OCI-LY7 (cell line): ENCODE results near the gene GNG3. TPM values are rescaled to one million over a fixed set of nuclear protein-coding genes. Genes with fewer than 3 reads are reported as not detected.

ENCODE experiments used
- BruUV-seq: library from RNA; stranded (reverse); fragments of 400-500 nt; replicated peaks from 2 replicates; lab custom pipeline; 2021; lab: Mats Ljungman, UMichigan
- CTCF ChIA-PET: fragments of 300-600 bp; sonication (Branson Sonifier 250); formaldehyde crosslinking; loops from one replicate; lab custom pipeline; 2022; ENCODE audit warnings: antibody characterized with exemption; ENCODE audit not compliant: unreplicated experiment; lab: Charles Lee
- POLR2A ChIA-PET: fragments of 300-600 bp; sonication (Branson Sonifier 250); formaldehyde crosslinking; loops from one replicate; lab custom pipeline; 2022; ENCODE audit warnings: antibody characterized with exemption; lab: Charles Lee
- DNase-seq: peaks from one replicate; pipeline ENCODE4 v3.0.0-alpha.2; 2015; ENCODE audit warnings: low spot score
- H2AFZ ChIP-seq: fragments of 200-600 bp; sonication (generic), shearing (Covaris generic); 2 replicates; pipeline ENCODE4 v1.6.1; 2014; ENCODE audit warnings: mild to moderate bottlenecking, antibody characterized with exemption, low read length, moderate library complexity
- H3K27ac ChIP-seq: fragments of 200-600 bp; sonication (generic); 2 replicates; pipeline ENCODE4 v1.5.1; 2014; ENCODE audit warnings: mixed run types, low read depth, mild to moderate bottlenecking, moderate library complexity, low read length, inconsistent platforms; ENCODE audit not compliant: poor library complexity, severe bottlenecking
- H3K36me3 ChIP-seq: fragments of 200-600 bp; sonication (generic); 2 replicates; pipeline ENCODE4 v1.6.1; 2014; ENCODE audit warnings: mild to moderate bottlenecking, antibody characterized with exemption, low read length, moderate library complexity, mixed read lengths; ENCODE audit not compliant: insufficient read depth
- H3K4me1 ChIP-seq: fragments of 200-600 bp; sonication (generic); 2 replicates; pipeline ENCODE4 v1.5.1; 2014; ENCODE audit warnings: mild to moderate bottlenecking, low read length; ENCODE audit not compliant: insufficient read depth, poor library complexity, severe bottlenecking
- H3K4me2 ChIP-seq: fragments of 200-600 bp; sonication (generic); 2 replicates; pipeline ENCODE4 v1.6.1; 2014; ENCODE audit warnings: mild to moderate bottlenecking, low read length
- H3K4me3 ChIP-seq: fragments of 200-600 bp; sonication (generic); 2 replicates; pipeline ENCODE4 v1.5.1; 2014; ENCODE audit warnings: mild to moderate bottlenecking, low read depth, low read length; ENCODE audit not compliant: poor library complexity, severe bottlenecking
- H3K79me2 ChIP-seq: fragments of 200-600 bp; sonication (generic); 2 replicates; pipeline ENCODE4 v1.6.1; 2016; ENCODE audit warnings: low read depth, mild to moderate bottlenecking, low read length, moderate library complexity, mixed read lengths; ENCODE audit not compliant: insufficient read depth
- H3K9me2 ChIP-seq: fragments of 200-600 bp; sonication (generic); 2 replicates; pipeline ENCODE4 v1.6.1; 2016; ENCODE audit warnings: mild to moderate bottlenecking, low read length, mixed read lengths; ENCODE audit not compliant: insufficient read depth
- H3K9me3 ChIP-seq: fragments of 200-600 bp; sonication (generic); 2 replicates; pipeline ENCODE4 v1.6.1; 2014; ENCODE audit warnings: mild to moderate bottlenecking, mixed run types, low read length, mixed read lengths
- H4K20me1 ChIP-seq: fragments of 200-600 bp; sonication (generic); 2 replicates; pipeline ENCODE4 v1.6.1; 2014; ENCODE audit warnings: mild to moderate bottlenecking, antibody characterized with exemption, low read length, moderate library complexity, mixed read lengths; ENCODE audit not compliant: insufficient read depth
- EZH2phosphoT487 ChIP-seq: fragments of 200-600 bp; sonication (generic); IDR thresholded peaks from 2 replicates; pipeline ENCODE4 v1.6.1; 2018; ENCODE audit warnings: low read depth, borderline replicate concordance, mild to moderate bottlenecking, mixed run types, antibody characterized with exemption, low read length, moderate library complexity, mixed read lengths
- intact Hi-C: fragments of 100-400 bp; cut with micrococcal nuclease; formaldehyde crosslinking; loops from one replicate; pipeline ENCODE4 v1.10.0; 2022; ENCODE audit not compliant: unreplicated experiment
- total RNA-seq, 2 experiments: library from RNA; depleted of rRNA in 1 of 2; stranded (reverse); fragments of >200 nt in 1 of 2; shearing (Covaris generic) in 1 of 2; gene quantifications; 2 replicates each; pipeline ENCODE4 v1.2.3, GENCODE V29; 2014 to 2022
- TF ChIP-seq, protein P1 (sequence below): fragments of 200-600 bp; sonication (generic); conservative IDR thresholded peaks from 2 replicates; pipeline ENCODE4 v1.5.1; 2014; ENCODE audit warnings: mild to moderate bottlenecking, antibody characterized with exemption, low read length, moderate library complexity, mixed read lengths

The GNG3 gene
- total RNA-seq, 2 experiments from 2014 or later = not detected

- DNase-seq = peak; percentile 42
- no TSS peak for BruUV-seq
- Histone ChIP-seq H3K9me2 (no peaks in the 10 kb centered on the region), H3K36me3 (peaks cover 53% of the 10 kb centered on the region), H3K79me2 (peaks cover 72% of the 10 kb centered on the region), H3K4me1 (peaks cover 50% of the 10 kb centered on the region), H4K20me1 (peaks cover 6% of the 10 kb centered on the region; the same call in 1 of the 2 replicates), H3K9me3 (no peaks in the 10 kb centered on the region), H3K27ac (peak overlapping the region; percentile 94), H3K4me3 (peak overlapping the region; percentile 86), H3K4me2 (peak overlapping the region; percentile 89), H2AFZ (no peak overlapping the region)
- intact Hi-C loops = loop anchor here (5.0 kb wide), 1 partner anchor 74 kb away; the partner anchor contains the start of gene TUT1
- ChIA-PET POLR2A (interaction anchor here (0.9 to 8.3 kb wide), 11 partner anchors 13 to 175 kb away, joined by 3 to 159 read pairs (median 6); partner anchors contain the start of genes B3GAT3, HNRNPUL2, INTS5 and TAF6L), CTCF (no interaction called here)
- TF ChIP-seq, protein P1, sequence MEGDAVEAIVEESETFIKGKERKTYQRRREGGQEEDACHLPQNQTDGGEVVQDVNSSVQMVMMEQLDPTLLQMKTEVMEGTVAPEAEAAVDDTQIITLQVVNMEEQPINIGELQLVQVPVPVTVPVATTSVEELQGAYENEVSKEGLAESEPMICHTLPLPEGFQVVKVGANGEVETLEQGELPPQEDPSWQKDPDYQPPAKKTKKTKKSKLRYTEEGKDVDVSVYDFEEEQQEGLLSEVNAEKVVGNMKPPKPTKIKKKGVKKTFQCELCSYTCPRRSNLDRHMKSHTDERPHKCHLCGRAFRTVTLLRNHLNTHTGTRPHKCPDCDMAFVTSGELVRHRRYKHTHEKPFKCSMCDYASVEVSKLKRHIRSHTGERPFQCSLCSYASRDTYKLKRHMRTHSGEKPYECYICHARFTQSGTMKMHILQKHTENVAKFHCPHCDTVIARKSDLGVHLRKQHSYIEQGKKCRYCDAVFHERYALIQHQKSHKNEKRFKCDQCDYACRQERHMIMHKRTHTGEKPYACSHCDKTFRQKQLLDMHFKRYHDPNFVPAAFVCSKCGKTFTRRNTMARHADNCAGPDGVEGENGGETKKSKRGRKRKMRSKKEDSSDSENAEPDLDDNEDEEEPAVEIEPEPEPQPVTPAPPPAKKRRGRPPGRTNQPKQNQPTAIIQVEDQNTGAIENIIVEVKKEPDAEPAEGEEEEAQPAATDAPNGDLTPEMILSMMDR = no peak
Measured at GRCh38 chr11:62666259-62666926, 41.1 kb upstream of the GNG3 start.

- BruUV-seq = no TSS peak
- Histone ChIP-seq H3K4me1 (peaks cover 52% of the 10 kb centered on the region), H3K79me2 (peaks cover 71% of the 10 kb centered on the region), H3K9me2 (no peaks in the 10 kb centered on the region), H3K27ac (peak overlapping the region; percentile 94), H3K4me2 (peak overlapping the region; percentile 89), H3K9me3 (no peaks in the 10 kb centered on the region), H2AFZ (no peak overlapping the region), H3K4me3 (peak overlapping the region; percentile 86), H3K36me3 (peaks cover 44% of the 10 kb centered on the region), H4K20me1 (peaks cover 6% of the 10 kb centered on the region; the same call in 1 of the 2 replicates)
- no peak for TF ChIP-seq EZH2phosphoT487
- TF ChIP-seq, protein P1 = no peak
- POLR2A ChIA-PET = interaction anchor here (0.7 to 8.3 kb wide), 7 partner anchors 14 to 174 kb away, joined by 3 to 159 read pairs (median 4); partner anchors contain the start of genes INTS5, MTA2, TMEM179B and TUT1
- intact Hi-C loops = loop anchor here (5.0 kb wide), 1 partner anchor 75 kb away; the partner anchor contains the start of gene TUT1
- CTCF ChIA-PET = no interaction called here
- peak; percentile 20 for DNase-seq
Measured at GRCh38 chr11:62667460-62667859, 40.0 kb upstream of the GNG3 start.
